Activated CD8-positive, alpha-beta memory T cell treated with anti-CD3 and anti-CD28 coated beads, Interleukin-2, amount 50 U/mL, for 4 hours (primary cell): ENCODE measurements around the gene TMEM181.
"Not testable (repeated sequence)": the region's sequence is repeated elsewhere in the genome, so short reads cannot be mapped to it uniquely, and the experiment has no call there.

ENCODE experiments used
- DNase-seq: peaks from one replicate; pipeline ENCODE4 v3.0.0-alpha.2; 2020

The TMEM181 gene

GRCh38 chr6:158536891-158537798 lies 22.7 kb upstream of the TMEM181 start:
- DNase-seq: no peak

GRCh38 chr6:158538741-158539140 lies 21.1 kb upstream of the TMEM181 start:
- no peak for DNase-seq

GRCh38 chr6:158539413-158539812 lies 20.5 kb upstream of the TMEM181 start:
- no peak for DNase-seq

GRCh38 chr6:158539881-158540280 lies 20.0 kb upstream of the TMEM181 start:
- no peak for DNase-seq

GRCh38 chr6:158543606-158544185 lies 16.2 kb upstream of the TMEM181 start:
- DNase-seq: no peak

GRCh38 chr6:158544428-158544827 lies 15.5 kb upstream of the TMEM181 start:
- DNase-seq: no peak

- no peak for DNase-seq
Measured at GRCh38 chr6:158545043-158545966, 14.6 kb upstream of the TMEM181 start.

GRCh38 chr6:158548418-158549161 lies 11.3 kb upstream of the TMEM181 start:
- DNase-seq: no peak

GRCh38 chr6:158552055-158552795 lies 7.7 kb upstream of the TMEM181 start:
- DNase-seq: no peak

- no peak for DNase-seq
Measured at GRCh38 chr6:158552796-158553138, 7.1 kb upstream of the TMEM181 start.

GRCh38 chr6:158554611-158555361 lies 5.1 kb upstream of the TMEM181 start:
- no peak for DNase-seq

- DNase-seq: no peak
Measured at GRCh38 chr6:158556113-158556512, 3.8 kb upstream of the TMEM181 start.

GRCh38 chr6:158557110-158557509 lies 2.8 kb upstream of the TMEM181 start:
- DNase-seq: not testable (repeated sequence)

- DNase-seq: no peak
Measured at GRCh38 chr6:158557927-158558326, 2.0 kb upstream of the TMEM181 start.

- DNase-seq: no peak
Measured at GRCh38 chr6:158558415-158559306, 1.2 kb upstream of the TMEM181 start.

GRCh38 chr6:158559338-158559894 lies 475 bp upstream of the TMEM181 start:
- no peak for DNase-seq

- no peak for DNase-seq
Measured at GRCh38 chr6:158560836-158561320, 987 bp downstream of the TMEM181 start.

GRCh38 chr6:158561321-158561884 lies 1.5 kb downstream of the TMEM181 start:
- DNase-seq: no peak

GRCh38 chr6:158561938-158562337 lies 2.0 kb downstream of the TMEM181 start:
- no peak for DNase-seq
